HG02973 (cell line): Measurements from ENCODE around the gene ARX.

Experiments
- ATAC-seq: cut with Tn5 transposase; IDR thresholded peaks from one replicate; pipeline ENCODE4 v1.9.1; 2021; ENCODE audit warnings: moderate library complexity; ENCODE audit not compliant: unreplicated experiment

The ARX gene

DNA sequence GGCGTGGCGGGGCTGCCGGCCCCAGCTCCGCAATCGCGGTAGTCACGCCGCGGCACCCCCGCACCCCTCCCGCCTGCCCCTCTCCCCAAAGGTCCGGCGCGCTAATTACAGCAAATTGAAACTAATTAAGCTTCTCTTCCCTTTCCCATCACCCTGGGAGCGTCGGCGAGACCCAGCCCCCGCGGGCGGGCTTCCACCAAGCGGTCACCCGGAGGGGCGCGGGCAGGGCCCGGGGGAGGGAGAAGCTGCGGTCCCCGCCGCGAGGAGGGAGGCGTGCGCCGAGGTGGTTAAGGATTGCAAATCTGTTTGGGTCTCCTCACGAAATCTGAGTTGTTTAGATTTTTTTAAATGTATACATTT, 13.1 kb downstream of the ARX start:
- ATAC-seq: no peak

DNA sequence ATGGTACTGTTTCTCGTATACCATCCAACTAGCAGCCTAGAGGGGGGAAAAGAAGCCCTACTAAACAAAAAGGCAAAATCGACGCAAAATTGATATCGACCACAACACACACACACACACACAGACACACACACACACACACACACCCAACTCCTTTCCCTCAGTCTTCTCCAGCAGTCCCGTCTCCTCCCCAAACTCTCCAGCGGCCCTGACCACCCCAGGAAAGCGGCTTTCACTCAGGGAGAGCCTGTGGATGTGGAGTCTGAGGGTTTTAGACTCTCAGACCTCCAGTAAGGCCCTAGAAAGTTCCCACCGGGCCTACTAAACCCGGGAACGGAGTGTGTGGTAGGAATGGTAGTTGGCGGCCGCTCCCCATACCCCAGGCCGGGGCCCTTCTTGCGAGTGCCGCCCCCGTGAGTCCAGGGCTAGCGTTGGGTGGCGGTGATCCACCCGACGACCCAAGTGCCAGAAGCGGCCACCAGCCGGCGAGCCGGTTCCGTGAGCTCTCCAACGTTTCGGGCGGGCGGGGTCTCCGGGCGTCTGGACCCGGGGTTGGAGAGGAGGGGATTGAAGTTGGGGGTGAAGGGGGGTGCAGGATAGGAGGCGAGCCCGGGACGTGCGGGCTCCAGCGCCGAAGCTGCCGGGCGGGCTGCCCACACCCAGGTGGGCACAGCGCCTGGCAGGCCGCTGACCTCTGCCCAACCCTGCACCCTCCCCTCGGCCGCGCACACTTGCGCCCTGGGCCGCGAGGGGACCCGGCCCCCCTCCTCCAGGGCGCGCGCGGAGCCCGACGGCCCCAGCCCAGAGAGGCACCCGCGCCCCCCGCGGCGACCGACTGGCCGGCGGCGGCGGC, 13.7 kb downstream of the ARX start:
- ATAC-seq: no peak

DNA sequence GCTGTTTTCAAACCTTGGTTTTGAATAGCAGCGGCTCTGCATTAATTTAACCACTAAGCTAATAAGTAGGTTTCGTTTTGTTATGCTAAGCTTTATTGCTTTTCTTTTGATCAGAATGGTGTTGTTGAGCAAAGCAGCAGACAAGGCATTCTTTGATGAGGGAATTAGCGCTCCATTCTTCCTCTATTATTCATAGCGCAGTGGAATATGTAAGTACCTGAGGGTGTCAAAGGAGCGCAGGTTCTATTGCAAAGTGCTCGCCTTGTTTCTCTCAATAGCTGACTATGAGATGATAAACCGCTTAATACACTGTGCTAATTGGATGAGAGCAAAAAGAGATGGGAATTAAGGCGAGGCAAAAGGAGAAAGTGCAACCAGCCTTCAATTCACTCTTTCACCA, 16.3 kb downstream of the ARX start:
- no peak for ATAC-seq

DNA sequence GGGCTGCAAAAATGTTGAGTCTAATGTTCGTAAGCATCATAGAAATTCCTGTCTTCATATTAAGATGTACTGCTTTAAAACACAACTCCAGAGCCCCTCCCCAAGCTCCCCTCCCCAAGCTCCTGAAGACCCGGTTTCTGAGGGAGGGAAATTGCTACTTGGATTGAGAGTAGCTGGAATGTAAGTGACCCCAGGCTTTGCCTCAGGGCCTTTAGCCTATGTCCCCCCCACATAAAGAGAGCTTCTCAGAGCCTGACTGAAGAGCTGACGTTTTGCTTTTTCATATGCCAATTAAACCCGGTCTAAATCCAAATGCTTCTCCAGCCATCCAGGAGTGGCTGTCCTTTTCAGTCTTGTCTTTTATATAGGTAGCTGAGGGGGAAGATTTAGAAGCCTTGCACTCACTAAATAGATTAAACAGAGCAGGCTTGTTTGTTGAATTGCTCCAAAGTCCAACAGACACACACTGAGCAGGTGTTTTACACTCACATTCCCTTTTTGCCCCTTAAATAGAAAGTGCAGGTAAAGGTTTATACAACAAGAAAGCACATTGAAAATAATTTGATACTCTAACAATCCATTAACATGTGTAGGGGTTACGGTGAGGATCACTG, 19.6 kb downstream of the ARX start:
- ATAC-seq: no peak

DNA sequence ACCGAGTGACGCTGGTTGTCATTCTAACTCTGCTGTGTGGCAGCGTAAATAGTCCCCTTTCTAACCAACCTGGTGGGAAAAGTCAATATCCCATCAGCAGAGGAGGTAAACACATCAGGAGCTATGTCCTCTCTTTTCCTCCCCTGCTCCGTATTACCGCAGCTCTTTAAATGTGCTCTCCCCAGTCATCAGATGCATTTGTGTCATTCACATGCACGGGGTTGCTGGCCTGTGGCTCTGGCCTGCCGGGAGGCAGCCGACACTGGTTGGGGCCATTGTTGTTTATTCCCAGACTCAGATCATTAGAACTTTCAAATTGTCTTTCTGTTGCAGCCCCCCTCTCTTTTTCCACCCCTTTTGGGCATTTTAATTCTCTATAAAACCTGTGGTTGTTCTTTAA, 21.9 kb downstream of the ARX start:
- ATAC-seq: no peak

DNA sequence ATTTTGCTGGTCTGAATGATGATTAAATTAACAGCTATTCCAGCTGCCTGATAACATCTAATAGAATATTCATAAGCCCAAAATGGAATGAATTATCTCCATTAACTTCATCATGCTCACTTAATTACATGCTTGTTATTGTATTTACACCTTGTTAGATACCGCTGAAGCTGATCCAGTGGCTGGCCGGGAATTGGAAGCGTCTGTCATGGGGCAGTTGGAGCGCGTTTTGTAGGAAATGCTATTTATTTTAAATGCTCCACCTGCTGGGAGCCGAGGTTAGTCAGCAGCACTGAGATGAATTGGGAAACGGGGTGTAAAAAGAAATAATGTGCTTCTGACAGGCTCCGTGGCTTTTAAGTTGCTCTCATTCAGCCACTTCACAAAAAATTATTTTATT, 25.2 kb downstream of the ARX start:
- no peak for ATAC-seq

DNA sequence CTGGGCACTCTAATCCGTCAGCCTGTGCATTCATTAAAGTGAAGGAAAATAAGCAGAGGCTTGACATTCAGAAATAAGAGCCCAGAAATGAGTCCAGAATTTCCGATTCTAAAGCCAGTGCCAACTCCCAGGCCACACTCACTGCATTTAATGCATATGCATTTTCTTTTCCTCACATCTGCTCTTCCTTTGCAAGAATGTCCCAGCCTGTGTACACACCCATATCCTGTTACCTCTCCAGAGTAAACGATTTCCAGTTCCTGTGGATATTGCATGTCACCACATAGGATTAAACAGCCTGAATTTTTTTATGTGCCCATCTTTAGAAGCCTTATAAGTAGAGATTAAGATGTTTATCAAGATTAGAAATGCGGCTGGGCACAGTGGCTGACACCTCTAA, 27.5 kb downstream of the ARX start:
- ATAC-seq: no peak

DNA sequence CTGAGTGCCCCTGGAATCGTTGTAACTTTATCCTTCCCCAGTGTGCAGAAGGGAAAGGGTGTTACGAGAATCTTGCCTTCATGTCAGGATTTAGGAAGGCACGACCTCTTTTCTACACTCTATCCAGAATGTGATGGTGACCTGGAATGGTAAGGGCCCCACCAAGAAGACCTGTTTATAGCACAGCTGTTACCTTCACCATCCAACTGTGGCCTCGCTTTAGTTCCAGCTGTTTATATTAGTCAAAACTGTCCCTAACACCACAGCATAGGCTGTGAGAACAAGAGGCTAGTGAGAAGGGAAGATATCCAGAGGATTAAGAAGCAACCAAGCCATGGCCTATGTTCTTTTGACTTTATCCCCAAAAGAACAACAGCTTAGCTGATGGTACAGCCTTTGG, 28.0 kb downstream of the ARX start:
- ATAC-seq: no peak

DNA sequence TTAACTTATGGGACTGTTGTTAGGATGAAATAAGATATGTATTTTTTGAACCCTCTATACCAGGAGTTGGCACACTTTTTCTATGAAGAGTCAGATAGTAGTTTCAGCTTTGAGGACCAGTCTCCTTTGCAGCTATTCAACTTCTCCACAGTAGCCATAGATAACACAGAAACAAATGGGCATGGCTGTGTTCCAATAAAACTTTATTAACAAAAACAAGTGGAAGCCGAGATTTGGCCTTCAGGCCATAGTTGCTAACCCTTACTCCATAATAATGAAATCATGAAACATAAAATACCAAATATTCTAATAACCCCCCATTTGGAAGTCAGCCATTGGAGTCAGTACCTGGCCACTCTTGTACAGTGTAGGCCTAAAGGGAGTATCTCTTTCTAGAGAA, 30.6 kb downstream of the ARX start:
- ATAC-seq: no peak

DNA sequence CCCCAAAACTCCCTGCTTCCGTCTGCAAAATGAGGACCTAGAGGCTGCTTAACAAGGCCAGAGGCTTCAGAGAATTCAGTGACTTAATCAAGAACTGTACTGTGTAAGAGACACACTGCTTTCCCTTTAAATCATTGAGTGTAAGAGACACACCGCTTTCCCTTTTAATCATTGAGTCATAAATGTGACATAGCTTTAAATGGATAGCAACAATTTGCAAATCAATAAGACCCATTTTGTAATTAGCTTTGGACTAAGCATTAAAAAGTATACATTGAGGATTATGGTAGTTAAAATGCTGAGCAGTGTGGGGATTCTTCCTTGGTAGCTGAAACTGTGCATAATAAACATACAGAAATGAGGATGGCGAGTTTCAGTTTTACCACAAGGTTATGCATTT, 31.8 kb downstream of the ARX start:
- ATAC-seq: no peak

DNA sequence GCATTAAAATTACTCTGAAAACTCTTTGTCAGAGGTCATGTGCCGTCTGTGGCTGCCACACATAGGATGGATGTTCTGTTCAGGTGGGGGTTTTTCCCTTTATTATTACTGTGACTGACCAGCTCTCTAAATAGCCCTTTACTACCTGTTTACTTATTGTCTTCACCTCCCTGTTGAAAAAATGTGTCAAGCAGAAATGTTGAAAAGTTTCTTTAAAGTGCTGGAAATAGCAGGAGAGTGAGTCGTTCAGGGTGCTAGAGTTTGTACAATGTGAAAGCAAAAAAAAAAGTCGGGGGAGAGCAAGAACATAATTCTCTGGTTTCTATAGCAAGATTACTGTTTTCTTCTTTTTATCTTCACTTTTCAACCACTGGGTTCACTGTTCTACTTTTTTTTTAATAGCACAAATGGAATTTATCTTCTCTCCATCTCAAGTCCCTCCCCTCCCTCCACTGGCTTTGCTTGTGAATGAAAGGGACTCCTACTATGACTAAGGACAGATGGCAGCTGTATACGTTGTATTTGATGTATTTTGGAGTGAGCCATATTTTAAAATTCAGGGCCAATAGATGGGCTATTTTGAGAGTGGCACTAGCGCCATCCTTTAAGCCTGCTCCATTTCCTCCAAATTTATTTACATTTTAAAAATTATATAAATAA, 33.3 kb downstream of the ARX start:
- ATAC-seq: no peak

DNA sequence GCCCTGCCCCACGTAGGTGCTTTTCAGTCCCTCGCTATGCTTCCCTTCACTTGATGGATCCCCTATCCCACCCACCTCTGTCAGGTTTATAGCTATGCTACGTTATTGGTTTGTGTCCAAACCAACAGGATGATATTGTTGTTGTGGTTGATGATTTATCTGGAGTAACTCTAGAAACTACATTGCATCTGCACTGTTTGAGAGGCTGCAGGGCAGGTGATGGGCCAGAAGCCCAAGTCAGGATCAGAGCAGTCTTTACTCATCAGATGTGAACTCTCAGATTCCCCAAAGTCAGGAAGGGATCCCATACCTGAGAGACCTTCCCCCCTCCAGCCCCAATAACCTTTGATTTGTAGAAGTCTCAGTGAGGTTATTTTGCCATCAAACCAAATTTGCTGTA, 34.7 kb downstream of the ARX start:
- no peak for ATAC-seq

DNA sequence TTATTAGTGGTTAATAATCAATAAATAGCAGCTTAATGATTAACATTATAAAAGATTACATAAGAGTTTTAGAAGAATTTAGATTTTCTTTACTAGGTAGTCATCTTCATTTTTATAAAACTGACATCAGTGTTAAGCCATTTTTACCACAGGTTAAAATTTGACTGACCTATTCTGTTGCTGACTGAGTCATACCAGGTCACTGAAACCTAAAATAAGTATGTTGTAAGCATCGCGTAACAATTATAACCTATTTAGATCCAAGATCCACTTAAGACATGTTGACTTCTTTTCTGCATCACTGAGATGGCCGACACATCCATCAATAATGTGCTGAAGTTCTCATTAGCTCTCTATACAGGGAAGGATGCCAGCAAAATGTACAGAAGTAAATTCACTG, 36.7 kb downstream of the ARX start:
- no peak for ATAC-seq

DNA sequence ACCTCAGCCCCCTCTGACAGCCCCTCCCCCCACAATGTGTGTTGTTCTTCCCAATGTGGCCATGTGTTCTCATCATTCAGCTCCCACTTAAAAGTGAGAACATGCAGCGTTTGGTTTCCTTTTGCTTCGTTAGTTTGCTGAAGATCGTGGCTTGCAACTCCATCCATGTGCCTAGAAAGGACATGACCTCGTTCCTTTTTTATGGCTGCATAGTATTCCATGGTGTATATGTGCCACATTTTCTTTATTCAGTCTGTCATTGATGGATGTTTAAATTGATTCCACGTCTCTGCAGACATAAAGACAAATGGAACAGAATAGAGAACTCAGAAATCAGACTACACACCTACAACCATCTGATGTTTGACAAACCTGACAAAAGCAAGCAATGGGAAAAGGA, 46.0 kb downstream of the ARX start:
- ATAC-seq: no peak

DNA sequence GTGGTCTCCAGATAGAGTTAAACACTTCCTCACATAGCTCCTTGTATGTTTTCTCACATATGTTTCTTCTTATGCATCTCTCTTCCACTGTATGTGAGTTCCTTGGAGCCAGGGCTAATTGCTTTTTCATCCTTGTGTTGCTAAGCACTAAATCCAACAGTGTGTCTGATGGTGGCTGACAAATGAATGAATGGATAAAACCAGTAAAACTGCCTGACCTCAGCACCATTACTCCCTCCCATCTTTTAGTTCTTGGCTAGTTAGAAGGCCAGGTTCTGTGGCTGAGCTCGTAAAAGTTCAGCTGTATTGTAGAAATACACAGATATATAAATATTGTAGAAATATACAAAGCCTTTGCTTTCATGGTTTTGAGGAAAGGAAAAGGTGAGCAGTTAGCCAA, 50.4 kb downstream of the ARX start:
- no peak for ATAC-seq

DNA sequence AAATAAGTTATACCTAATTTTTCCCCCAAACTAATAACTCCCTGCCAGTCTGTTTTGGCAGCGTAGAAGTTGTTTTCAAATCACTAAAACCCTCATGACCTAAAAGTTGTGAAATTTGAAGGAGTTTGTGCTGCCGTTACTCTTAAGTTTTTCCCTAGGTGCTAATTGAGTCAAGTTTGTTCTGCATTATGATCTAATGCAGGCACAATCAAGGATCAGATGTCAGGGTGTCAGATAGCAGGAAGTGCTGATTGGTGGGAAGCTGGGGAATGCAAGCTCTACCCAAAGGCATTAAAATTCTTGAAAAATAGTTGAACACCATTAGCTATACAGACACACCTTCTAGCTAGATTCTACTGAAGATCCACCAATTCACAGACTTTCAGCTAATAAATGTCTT, 51.9 kb downstream of the ARX start:
- no peak for ATAC-seq

DNA sequence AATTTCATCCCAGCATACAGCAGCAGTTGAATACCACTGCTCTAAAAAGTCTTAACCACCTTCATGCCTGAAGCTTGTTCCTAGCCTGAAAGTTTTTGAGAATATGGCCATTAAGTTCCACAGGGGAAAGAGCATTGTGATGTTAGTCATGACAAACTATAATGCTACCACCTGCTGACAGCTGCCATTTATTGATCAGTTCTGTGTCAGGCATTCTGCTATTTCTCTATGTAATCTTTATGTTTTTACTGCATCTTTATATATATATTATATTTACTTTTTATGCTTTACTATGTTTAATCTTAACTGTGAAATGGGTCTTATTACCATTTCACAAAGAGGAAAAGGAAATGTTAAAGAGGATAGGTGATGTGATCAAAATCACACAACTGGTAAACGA, 54.0 kb downstream of the ARX start:
- no peak for ATAC-seq

DNA sequence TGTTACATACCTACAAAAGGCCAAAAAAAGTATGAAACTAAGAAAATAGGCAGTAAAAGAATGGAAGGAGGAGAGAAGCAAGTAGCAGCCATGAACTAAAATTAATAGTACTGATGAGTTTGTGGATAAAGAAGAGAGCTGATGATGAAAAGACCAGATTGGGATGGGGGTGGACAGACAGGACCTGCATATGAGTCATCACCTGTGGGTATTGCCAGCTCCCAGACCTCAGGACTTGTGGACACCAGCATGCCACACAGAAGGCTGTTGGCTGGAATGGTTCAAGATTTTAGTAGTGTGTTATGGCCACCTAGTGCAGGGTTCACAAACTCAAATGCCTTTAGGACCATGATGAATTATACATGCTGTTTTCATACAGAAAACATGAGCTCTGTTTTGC, 58.9 kb downstream of the ARX start:
- ATAC-seq: no peak

DNA sequence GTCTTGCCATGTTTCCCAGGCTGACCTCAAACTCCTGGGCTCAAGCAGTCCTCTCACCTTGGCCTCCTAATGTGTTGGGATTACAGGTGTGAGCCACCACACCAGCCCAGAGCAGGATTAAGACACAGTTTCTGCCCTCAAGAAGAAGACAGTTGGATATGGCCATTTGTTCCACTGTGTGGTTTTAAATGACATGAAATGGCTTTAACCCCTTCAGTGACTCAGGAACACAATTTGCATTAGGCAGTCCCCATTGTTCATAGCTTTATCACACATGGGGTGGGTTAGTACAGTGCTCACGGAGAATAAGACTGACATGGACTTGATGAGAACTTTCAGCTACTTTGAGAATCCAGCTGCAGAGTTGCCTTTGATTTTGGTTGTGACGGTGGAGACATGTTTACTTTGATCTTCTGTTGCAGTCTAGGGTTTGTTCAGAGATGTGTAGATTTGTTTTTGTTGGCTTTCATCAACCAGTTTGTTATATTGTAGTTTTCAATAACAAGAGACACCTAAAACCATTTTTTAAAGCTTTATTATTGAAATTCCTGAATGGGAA, 60.3 kb downstream of the ARX start:
- ATAC-seq: no peak

DNA sequence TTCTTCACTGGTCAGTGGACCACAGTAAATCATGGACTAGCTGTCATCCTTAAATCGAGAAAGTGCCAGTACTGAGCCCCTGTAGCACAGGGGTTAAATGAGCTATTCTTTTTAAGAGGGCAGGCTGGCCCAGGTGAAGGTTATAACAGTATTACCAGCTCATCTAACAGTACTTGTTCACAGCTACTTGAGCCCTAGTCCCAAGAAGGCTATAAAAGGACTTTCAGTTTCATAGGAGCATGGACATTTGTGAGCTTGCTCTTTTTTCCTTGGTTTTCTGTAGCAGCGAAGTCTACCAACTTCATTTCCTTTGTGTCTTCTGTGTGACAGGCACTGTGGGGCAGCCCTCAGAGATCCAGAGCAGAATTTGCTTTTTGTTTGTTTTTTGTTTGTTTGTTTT, 61.0 kb downstream of the ARX start:
- ATAC-seq: no peak
